GM23338 (cell line): ENCODE results near the gene JAZF1. TPM values are rescaled to one million over a fixed set of nuclear protein-coding genes. Genes with fewer than 3 reads are reported as not detected.

Source experiments
- ATAC-seq: fragments of 200-7000 bp; cut with Tn5 transposase; 3 replicates; pipeline ENCODE4 v1.9.1; 2020
- DNase-seq: peaks from one replicate; pipeline ENCODE4 v3.0.0-alpha.2; 2015; ENCODE audit warnings: low spot score
- H2AFZ ChIP-seq: fragments of 200-600 bp; sonication (generic); 2 replicates; pipeline ENCODE4 v1.8.0; 2016; ENCODE audit warnings: antibody characterized with exemption, mild to moderate bottlenecking, moderate library complexity
- H3F3A ChIP-seq: fragments of 200-600 bp; sonication (generic); replicated peaks from 2 replicates; pipeline ENCODE4 v1.8.0; 2017; ENCODE audit warnings: antibody characterized with exemption, mixed run types, low read depth
- H3K27ac ChIP-seq: fragments of 200-600 bp; sonication (generic); 2 replicates; pipeline ENCODE4 v1.6.1; 2016; ENCODE audit warnings: low read depth
- H3K27me3 ChIP-seq: fragments of 200-600 bp; sonication (generic); 2 replicates; pipeline ENCODE4 v1.8.0; 2016; ENCODE audit warnings: mild to moderate bottlenecking, mixed run types, moderate library complexity; ENCODE audit not compliant: insufficient read depth
- H3K36me3 ChIP-seq: fragments of 200-600 bp; sonication (generic); 2 replicates; pipeline ENCODE4 v1.8.0; 2016; ENCODE audit warnings: mild to moderate bottlenecking; ENCODE audit not compliant: insufficient read depth
- H3K4me1 ChIP-seq: fragments of 200-600 bp; sonication (generic); 2 replicates; pipeline ENCODE4 v1.8.0; 2016; ENCODE audit warnings: mild to moderate bottlenecking, moderate library complexity; ENCODE audit not compliant: insufficient read depth
- H3K4me2 ChIP-seq: fragments of 200-600 bp; sonication (generic); 2 replicates; pipeline ENCODE4 v1.7.1; 2017; ENCODE audit warnings: mixed run types
- H3K4me3 ChIP-seq: fragments of 200-600 bp; sonication (generic); 2 replicates; pipeline ENCODE4 v1.6.1; 2016; ENCODE audit warnings: mixed run types
- H3K79me2 ChIP-seq: fragments of 200-600 bp; sonication (generic); replicated peaks from 2 replicates; pipeline ENCODE4 v1.8.0; 2017; ENCODE audit warnings: mild to moderate bottlenecking; ENCODE audit not compliant: insufficient read depth
- H3K9me2 ChIP-seq: fragments of 200-600 bp; sonication (generic); 2 replicates; pipeline ENCODE4 v1.8.0; 2017; ENCODE audit not compliant: insufficient read depth
- H4K20me1 ChIP-seq: fragments of 200-600 bp; sonication (generic); replicated peaks from 2 replicates; pipeline ENCODE4 v1.8.0; 2017; ENCODE audit warnings: mild to moderate bottlenecking; ENCODE audit not compliant: insufficient read depth
- H3K27ac Mint-ChIP-seq: 2 replicates; pipeline ENCODE4 v1.8.0; 2020; ENCODE audit warnings: inconsistent platforms, mild to moderate bottlenecking, moderate library complexity, mixed read lengths
- H3K27me3 Mint-ChIP-seq: 3 replicates; pipeline ENCODE4 v1.8.0; 2022; ENCODE audit warnings: low read depth, mild to moderate bottlenecking, moderate library complexity, mixed read lengths, inconsistent platforms; ENCODE audit not compliant: insufficient read depth, poor library complexity
- H3K36me3 Mint-ChIP-seq: 3 replicates; pipeline ENCODE4 v1.8.0; 2021; ENCODE audit warnings: low read depth, mild to moderate bottlenecking, inconsistent platforms, moderate library complexity, mixed read lengths
- H3K4me1 Mint-ChIP-seq: 3 replicates; pipeline ENCODE4 v1.8.0; 2020; ENCODE audit warnings: mild to moderate bottlenecking, inconsistent platforms, mixed read lengths
- H3K4me3 Mint-ChIP-seq: 3 replicates; pipeline ENCODE4 v1.8.0; 2021; ENCODE audit warnings: moderate library complexity, mild to moderate bottlenecking, inconsistent platforms, mixed read lengths
- H3K9me3 Mint-ChIP-seq: 3 replicates; pipeline ENCODE4 v1.8.0; 2020; ENCODE audit warnings: moderate library complexity, mild to moderate bottlenecking, inconsistent platforms, mixed read lengths
- CREB1 ChIP-seq: fragments of 250-450 bp; sonication (Bioruptor Pico); IDR thresholded peaks from 2 replicates; pipeline ENCODE4 v1.5.0; 2020; ENCODE audit warnings: low read depth, mild to moderate bottlenecking, moderate library complexity
- EZH2phosphoT487 ChIP-seq: fragments of 200-600 bp; sonication (generic); IDR thresholded peaks from one replicate; pipeline ENCODE4 v1.8.1; 2018; ENCODE audit warnings: antibody characterized with exemption; ENCODE audit not compliant: unreplicated experiment
- JUNB ChIP-seq: IDR thresholded peaks from one replicate; pipeline ENCODE4 v1.6.1; 2016; ENCODE audit warnings: antibody characterized with exemption; ENCODE audit not compliant: unreplicated experiment
- NANOG ChIP-seq: IDR thresholded peaks from 2 replicates; pipeline ENCODE4 v1.6.1; 2016; ENCODE audit warnings: antibody characterized with exemption, borderline replicate concordance
- POLR2AphosphoS5 ChIP-seq: IDR thresholded peaks from 2 replicates; pipeline ENCODE4 v1.6.1; 2016; ENCODE audit warnings: antibody characterized with exemption, low read depth
- STAT1 ChIP-seq: IDR thresholded peaks from one replicate; pipeline ENCODE4 v1.6.1; 2016; ENCODE audit warnings: antibody characterized with exemption; ENCODE audit not compliant: unreplicated experiment
- ZNF114 ChIP-seq: fragments of 250-450 bp; sonication (Bioruptor Pico); IDR thresholded peaks from 2 replicates; pipeline ENCODE4 v1.5.0; 2020; ENCODE audit warnings: mild to moderate bottlenecking, moderate library complexity
- ZNF331 ChIP-seq: fragments of 250-450 bp; sonication (Bioruptor Pico); IDR thresholded peaks from 2 replicates; pipeline ENCODE4 v1.5.0; 2020; ENCODE audit warnings: low read depth, mild to moderate bottlenecking, moderate library complexity
- polyA plus RNA-seq: library from polyadenylated mRNA; unstranded; fragments of >200 nt; fragmentation: Nextera tagmentation; extraction: Ambion mirVana; gene quantifications from 2 replicates; pipeline ENCODE4 v1.2.1, GENCODE V29; 2016
- total RNA-seq: library from RNA; depleted of rRNA; stranded (reverse); fragments of >200 nt; shearing (Covaris generic); gene quantifications from 2 replicates; pipeline ENCODE4 v1.2.3, GENCODE V29; 2014
- TF ChIP-seq, protein P1 (sequence below): fragments of 250-450 bp; sonication (Bioruptor Pico); IDR thresholded peaks from 2 replicates; pipeline ENCODE4 v1.5.0; 2020; ENCODE audit warnings: mild to moderate bottlenecking, moderate library complexity
- TF ChIP-seq, protein P2 (sequence below): IDR thresholded peaks from one replicate; pipeline ENCODE4 v1.6.1; 2018; ENCODE audit warnings: antibody characterized with exemption; ENCODE audit not compliant: unreplicated experiment

JAZF1 gene
- total and polyA plus RNA-seq, 2 experiments from 2014 or later = 12.2 to 22.2 TPM

DNA sequence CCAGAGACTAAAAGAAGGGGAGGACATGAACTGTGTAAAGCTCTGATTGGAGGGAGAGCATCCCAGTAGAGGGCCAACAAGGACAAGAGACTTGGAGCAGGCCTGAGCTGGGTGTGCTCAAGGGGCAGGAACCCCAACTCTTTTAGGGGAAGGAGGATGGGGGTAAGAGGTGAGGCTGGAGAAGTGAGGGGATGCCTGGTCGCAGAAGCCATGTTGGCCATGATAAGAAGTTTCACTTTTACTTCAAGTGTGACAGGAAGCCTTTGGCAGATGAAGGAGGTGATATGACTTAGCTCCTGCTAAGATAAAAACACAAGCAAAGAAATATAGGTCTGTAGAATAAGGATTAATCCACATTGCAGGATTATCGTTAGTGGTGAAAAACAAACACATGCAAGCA lies 208.3 kb downstream of the JAZF1 start (continued):
- TF ChIP-seq, protein P1, sequence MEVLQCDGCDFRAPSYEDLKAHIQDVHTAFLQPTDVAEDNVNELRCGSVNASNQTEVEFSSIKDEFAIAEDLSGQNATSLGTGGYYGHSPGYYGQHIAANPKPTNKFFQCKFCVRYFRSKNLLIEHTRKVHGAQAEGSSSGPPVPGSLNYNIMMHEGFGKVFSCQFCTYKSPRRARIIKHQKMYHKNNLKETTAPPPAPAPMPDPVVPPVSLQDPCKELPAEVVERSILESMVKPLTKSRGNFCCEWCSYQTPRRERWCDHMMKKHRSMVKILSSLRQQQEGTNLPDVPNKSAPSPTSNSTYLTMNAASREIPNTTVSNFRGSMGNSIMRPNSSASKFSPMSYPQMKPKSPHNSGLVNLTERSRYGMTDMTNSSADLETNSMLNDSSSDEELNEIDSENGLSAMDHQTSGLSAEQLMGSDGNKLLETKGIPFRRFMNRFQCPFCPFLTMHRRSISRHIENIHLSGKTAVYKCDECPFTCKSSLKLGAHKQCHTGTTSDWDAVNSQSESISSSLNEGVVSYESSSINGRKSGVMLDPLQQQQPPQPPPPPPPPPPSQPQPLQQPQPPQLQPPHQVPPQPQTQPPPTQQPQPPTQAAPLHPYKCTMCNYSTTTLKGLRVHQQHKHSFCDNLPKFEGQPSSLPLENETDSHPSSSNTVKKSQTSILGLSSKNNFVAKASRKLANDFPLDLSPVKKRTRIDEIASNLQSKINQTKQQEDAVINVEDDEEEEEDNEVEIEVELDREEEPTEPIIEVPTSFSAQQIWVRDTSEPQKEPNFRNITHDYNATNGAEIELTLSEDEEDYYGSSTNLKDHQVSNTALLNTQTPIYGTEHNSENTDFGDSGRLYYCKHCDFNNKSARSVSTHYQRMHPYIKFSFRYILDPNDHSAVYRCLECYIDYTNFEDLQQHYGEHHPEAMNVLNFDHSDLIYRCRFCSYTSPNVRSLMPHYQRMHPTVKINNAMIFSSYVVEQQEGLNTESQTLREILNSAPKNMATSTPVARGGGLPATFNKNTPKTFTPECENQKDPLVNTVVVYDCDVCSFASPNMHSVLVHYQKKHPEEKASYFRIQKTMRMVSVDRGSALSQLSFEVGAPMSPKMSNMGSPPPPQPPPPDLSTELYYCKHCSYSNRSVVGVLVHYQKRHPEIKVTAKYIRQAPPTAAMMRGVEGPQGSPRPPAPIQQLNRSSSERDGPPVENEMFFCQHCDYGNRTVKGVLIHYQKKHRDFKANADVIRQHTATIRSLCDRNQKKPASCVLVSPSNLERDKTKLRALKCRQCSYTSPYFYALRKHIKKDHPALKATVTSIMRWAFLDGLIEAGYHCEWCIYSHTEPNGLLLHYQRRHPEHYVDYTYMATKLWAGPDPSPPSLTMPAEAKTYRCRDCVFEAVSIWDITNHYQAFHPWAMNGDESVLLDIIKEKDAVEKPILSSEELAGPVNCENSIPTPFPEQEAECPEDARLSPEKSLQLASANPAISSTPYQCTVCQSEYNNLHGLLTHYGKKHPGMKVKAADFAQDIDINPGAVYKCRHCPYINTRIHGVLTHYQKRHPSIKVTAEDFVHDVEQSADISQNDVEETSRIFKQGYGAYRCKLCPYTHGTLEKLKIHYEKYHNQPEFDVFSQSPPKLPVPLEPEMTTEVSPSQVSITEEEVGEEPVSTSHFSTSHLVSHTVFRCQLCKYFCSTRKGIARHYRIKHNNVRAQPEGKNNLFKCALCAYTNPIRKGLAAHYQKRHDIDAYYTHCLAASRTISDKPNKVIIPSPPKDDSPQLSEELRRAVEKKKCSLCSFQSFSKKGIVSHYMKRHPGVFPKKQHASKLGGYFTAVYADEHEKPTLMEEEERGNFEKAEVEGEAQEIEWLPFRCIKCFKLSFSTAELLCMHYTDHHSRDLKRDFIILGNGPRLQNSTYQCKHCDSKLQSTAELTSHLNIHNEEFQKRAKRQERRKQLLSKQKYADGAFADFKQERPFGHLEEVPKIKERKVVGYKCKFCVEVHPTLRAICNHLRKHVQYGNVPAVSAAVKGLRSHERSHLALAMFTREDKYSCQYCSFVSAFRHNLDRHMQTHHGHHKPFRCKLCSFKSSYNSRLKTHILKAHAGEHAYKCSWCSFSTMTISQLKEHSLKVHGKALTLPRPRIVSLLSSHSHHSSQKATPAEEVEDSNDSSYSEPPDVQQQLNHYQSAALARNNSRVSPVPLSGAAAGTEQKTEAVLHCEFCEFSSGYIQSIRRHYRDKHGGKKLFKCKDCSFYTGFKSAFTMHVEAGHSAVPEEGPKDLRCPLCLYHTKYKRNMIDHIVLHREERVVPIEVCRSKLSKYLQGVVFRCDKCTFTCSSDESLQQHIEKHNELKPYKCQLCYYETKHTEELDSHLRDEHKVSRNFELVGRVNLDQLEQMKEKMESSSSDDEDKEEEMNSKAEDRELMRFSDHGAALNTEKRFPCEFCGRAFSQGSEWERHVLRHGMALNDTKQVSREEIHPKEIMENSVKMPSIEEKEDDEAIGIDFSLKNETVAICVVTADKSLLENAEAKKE (CRISPR knock-in tag) = no peak

DNA sequence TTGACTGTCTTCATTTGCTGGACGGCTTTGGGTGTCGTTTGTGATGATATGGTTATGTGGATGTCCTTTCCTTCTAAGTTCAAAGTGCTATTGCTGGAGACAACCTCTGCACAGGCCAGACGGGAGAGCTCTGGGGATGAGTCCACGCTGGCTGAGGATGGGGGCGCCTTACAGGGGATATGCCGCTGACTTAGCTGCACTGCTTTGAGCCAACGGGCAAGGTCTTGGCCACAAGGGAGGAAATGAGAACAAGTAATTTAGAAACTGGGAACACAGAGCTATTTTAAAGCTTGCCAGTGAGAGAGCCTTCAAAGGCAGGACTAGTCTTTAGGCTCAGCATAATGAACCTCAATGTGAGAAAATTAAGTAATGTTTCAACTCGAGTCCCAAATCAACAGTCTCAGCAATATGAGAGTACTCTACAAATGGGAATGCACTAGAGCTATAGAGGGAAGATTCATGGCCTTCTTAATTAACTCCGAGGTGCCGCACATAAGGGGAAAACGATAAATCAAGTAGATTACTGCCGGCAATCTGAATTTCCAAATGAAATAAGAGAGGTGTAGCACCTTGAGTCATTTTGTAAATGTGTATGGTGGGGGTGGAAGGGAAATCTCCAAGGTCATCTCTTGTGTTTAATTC lies 209.3 kb downstream of the JAZF1 start:
- no peak overlapping the region for H3K4me3 Mint-ChIP-seq
- H3K9me3 Mint-ChIP-seq = no peaks in the 10 kb centered on the region
- no peaks in the 10 kb centered on the region for H3K36me3 Mint-ChIP-seq
- Histone ChIP-seq H4K20me1 (no peaks in the 10 kb centered on the region), H3K27me3 (no peaks in the 10 kb centered on the region), H3K4me2 (no peak overlapping the region), H3K4me1 (no peaks in the 10 kb centered on the region), H3K9me2 (no peaks in the 10 kb centered on the region; the same call in 1 of the 2 replicates), H3K4me3 (no peak overlapping the region), H3K36me3 (no peaks in the 10 kb centered on the region), H3F3A (no peaks in the 10 kb centered on the region), H3K27ac (no peak overlapping the region), H3K79me2 (no peaks in the 10 kb centered on the region), H2AFZ (no peak overlapping the region)
- peak; percentile 41; the same call in 2 of the 3 replicates for ATAC-seq
- no peak for DNase-seq
- no peaks in the 10 kb centered on the region for H3K4me1 Mint-ChIP-seq
- H3K27ac Mint-ChIP-seq = no peak overlapping the region
- H3K27me3 Mint-ChIP-seq = peaks cover 1% of the 10 kb centered on the region
- no peak for TF ChIP-seq ZNF331 (CRISPR knock-in tag)
- no peak for TF ChIP-seq POLR2AphosphoS5
- TF ChIP-seq STAT1 = no peak
- TF ChIP-seq EZH2phosphoT487 = no peak
- TF ChIP-seq CREB1 (CRISPR knock-in tag) = no peak
- no peak for TF ChIP-seq JUNB
- TF ChIP-seq NANOG = no peak
- TF ChIP-seq, protein P2, sequence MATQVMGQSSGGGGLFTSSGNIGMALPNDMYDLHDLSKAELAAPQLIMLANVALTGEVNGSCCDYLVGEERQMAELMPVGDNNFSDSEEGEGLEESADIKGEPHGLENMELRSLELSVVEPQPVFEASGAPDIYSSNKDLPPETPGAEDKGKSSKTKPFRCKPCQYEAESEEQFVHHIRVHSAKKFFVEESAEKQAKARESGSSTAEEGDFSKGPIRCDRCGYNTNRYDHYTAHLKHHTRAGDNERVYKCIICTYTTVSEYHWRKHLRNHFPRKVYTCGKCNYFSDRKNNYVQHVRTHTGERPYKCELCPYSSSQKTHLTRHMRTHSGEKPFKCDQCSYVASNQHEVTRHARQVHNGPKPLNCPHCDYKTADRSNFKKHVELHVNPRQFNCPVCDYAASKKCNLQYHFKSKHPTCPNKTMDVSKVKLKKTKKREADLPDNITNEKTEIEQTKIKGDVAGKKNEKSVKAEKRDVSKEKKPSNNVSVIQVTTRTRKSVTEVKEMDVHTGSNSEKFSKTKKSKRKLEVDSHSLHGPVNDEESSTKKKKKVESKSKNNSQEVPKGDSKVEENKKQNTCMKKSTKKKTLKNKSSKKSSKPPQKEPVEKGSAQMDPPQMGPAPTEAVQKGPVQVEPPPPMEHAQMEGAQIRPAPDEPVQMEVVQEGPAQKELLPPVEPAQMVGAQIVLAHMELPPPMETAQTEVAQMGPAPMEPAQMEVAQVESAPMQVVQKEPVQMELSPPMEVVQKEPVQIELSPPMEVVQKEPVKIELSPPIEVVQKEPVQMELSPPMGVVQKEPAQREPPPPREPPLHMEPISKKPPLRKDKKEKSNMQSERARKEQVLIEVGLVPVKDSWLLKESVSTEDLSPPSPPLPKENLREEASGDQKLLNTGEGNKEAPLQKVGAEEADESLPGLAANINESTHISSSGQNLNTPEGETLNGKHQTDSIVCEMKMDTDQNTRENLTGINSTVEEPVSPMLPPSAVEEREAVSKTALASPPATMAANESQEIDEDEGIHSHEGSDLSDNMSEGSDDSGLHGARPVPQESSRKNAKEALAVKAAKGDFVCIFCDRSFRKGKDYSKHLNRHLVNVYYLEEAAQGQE = no peak
- no peak for TF ChIP-seq ZNF114 (CRISPR knock-in tag)
